Peyer's patch (tissue), 4 donors: ENCODE data around the gene ZNF444.
"Not testable (repeated sequence)": the region's sequence is repeated elsewhere in the genome, so short reads cannot be mapped to it uniquely, and the experiment has no call there.

Experiments
- CTCF ChIP-seq, 6 experiments: fragments of 450-650 bp in 4 of 6; fragments of 200-600 bp in 2 of 6; sonication (generic) in 1 of 6; IDR thresholded peaks; one replicate each; pipeline ENCODE4 v1.5.1; 2017 to 2019; ENCODE audit warnings: antibody characterized with exemption in 6 of 6, mild to moderate bottlenecking in 3 of 6, moderate library complexity in 1 of 6
- POLR2A ChIP-seq, 2 donors: fragments of 450-650 bp; IDR thresholded peaks; one replicate each; pipeline ENCODE4 v1.5.1; 2017; ENCODE audit warnings: antibody characterized with exemption in 2 of 2, mild to moderate bottlenecking in 2 of 2, moderate library complexity in 2 of 2

GRCh38 chr19:56197646-56198045 lies 56.6 kb downstream of the ZNF444 start, which contains the start of gene ZSCAN5B:
- not testable (repeated sequence) for TF ChIP-seq CTCF, POLR2A (IDR thresholded peaks at IDR 0.05)
